Upper lobe of left lung (tissue), 6 donors: ENCODE measurements around the gene CFAP161. TPM values are rescaled to one million over a fixed set of nuclear protein-coding genes. Genes with fewer than 3 reads are reported as not detected.

Source experiments
- ATAC-seq, 2 donors: fragments of 200-7000 bp; cut with Tn5 transposase; one replicate each; pipeline ENCODE4 v1.9.1; 2022; ENCODE audit warnings: mild to moderate bottlenecking in 2 of 2, moderate library complexity in 2 of 2; ENCODE audit not compliant: low FRiP score in 2 of 2
- DNase-seq, 2 donors: peaks; one replicate each; pipeline ENCODE4 v3.0.0-alpha.2; 2019 to 2020
- H3K27ac ChIP-seq, 4 donors: fragments of 200-600 bp; sonication (generic); one replicate each; pipeline ENCODE4 v1.5.1; 2016 to 2019
- H3K27me3 ChIP-seq, 4 donors: fragments of 200-600 bp; sonication (generic); one replicate each; pipeline ENCODE4 v1.5.1; 2017 to 2019
- H3K36me3 ChIP-seq, 4 donors: fragments of 200-600 bp; sonication (generic); one replicate each; pipeline ENCODE4 v1.5.1; 2016 to 2019
- H3K4me1 ChIP-seq, 4 donors: fragments of 200-600 bp; sonication (generic); one replicate each; pipeline ENCODE4 v1.5.1; 2018 to 2019
- H3K4me3 ChIP-seq, 4 donors: fragments of 200-600 bp; sonication (generic); one replicate each; pipeline ENCODE4 v1.5.1; 2017 to 2019; ENCODE audit warnings: mild to moderate bottlenecking in 2 of 4, moderate library complexity in 1 of 4
- H3K9me3 ChIP-seq, 4 donors: fragments of 200-600 bp; sonication (generic); one replicate each; pipeline ENCODE4 v1.5.1; 2018 to 2019
- EP300 ChIP-seq, 4 donors: sonication (generic); formaldehyde crosslinking; IDR thresholded peaks; one replicate each; pipeline ENCODE4 v1.5.1; 2017; ENCODE audit warnings: antibody characterized with exemption in 4 of 4, control low read depth in 2 of 4
- POLR2A ChIP-seq, 4 donors: fragments of 450-650 bp; IDR thresholded peaks; one replicate each; pipeline ENCODE4 v1.5.1; 2016 to 2017; ENCODE audit warnings: antibody characterized with exemption in 4 of 4, mild to moderate bottlenecking in 2 of 4
- POLR2AphosphoS5 ChIP-seq, 2 donors: sonication (generic); formaldehyde crosslinking; IDR thresholded peaks; one replicate each; pipeline ENCODE4 v1.5.1; 2017; ENCODE audit warnings: antibody characterized with exemption in 2 of 2
- WGBS, 2 donors: methylation state at CpG; one replicate each; pipeline ENCODE4 v1.1.5; 2017 to 2018; 5-methylcytosine and 5-hydroxymethylcytosine counted together
- total RNA-seq, 6 donors: library from RNA; depleted of rRNA in 4 of 6; stranded (reverse); fragments of >200 nt in 4 of 6; gene quantifications; one replicate each; pipeline versions ENCODE4 v1.1.0 to v1.2.1, GENCODE V29; 2016 to 2021
- TF ChIP-seq, protein P1 (sequence below), 6 experiments: fragments of 450-650 bp in 4 of 6; fragments of 200-600 bp in 2 of 6; sonication (generic) in 2 of 6; IDR thresholded peaks; one replicate each; pipeline ENCODE4 v1.5.1; 2016 to 2019; ENCODE audit warnings: antibody characterized with exemption in 6 of 6
- donor health status: DM: no; HTN: no; CAD: no; lungs with moderate emphysema.
- donor health status: DM: no; HTN: yes; CAD: no; lungs with severe emphysema.

Gene CFAP161
- total RNA-seq, 6 donors from 2014 or later: 1.2 to 9.0 (median 2.6) TPM

DNA sequence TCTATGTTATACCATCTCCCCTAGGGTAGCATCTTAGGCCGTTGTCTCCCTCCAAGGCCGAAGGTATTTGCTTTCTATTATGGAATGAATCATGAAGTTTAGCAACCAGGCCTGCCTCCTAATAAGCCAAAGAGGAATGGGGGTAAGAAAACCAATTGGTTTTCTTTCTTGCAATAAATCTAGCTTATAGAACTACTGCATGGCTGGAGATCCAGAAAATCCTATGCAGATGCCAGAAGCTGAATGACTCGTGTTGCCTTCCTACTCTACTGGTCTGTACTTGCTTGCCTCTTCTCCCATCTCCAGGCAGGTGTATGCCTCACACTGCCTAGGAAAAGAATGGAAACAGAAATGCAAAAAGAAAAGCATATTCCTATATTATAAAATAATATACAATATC is 31.5 kb downstream of the CFAP161 start:
- Histone ChIP-seq H3K27ac (no peak overlapping the region), H3K4me3 (no peak overlapping the region), H3K27me3 (no peaks in the 10 kb centered on the region), H3K36me3 (no peaks in the 10 kb centered on the region), H3K9me3 (no peaks in the 10 kb centered on the region), H3K4me1 (peaks cover 21 to 27% (median 24%) of the 10 kb centered on the region in 4 donors)
- DNase-seq (no peak), ATAC-seq (no peak)
- WGBS, 2 donors: 91 to 97% methylated on average over 3 of the region's 3 CpGs
- no peak for TF ChIP-seq EP300 (IDR thresholded peaks at IDR 0.05)

DNA sequence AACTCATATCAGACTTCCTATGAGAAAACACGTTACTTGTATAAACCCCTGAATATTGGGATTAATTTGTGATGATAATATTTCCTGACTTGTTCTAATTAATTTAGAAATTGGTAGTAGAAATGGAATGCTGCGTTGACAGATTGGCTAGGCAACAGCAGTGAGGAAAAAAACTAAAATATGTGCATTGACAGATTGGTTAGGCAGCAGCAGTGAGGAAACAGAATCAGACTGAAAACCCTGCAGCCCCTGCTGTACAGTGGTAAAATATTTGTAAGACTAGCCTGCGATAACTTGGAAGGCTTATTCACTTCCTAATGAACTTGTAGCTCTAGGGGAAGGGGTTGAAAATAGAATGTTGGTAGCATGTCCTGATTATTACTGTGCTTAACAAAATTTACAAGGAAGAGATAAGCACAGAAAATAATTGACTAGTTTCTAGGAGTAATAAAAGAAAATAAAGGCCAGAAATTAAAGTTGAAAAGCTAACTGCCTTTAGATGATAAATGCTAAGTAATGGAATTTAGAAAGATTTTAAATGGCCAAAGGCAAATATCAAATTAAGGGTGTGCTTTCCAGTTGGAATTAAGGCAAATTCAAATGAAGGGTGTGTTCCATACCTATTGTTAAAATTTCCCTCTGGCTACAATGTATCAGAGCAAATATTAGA is 32.7 kb downstream of the CFAP161 start:
- no peak overlapping the region for H3K4me3 ChIP-seq
- ATAC-seq (no peak), DNase-seq (no peak)
- H3K4me1 ChIP-seq: peaks cover 10 to 15% (median 13%) of the 10 kb centered on the region in 4 donors
- no peak for TF ChIP-seq POLR2A (IDR thresholded peaks at IDR 0.05)
- no peak for TF ChIP-seq POLR2AphosphoS5 (IDR thresholded peaks at IDR 0.05)
- no peak for TF ChIP-seq EP300 (IDR thresholded peaks at IDR 0.05)
- TF ChIP-seq, protein P1, sequence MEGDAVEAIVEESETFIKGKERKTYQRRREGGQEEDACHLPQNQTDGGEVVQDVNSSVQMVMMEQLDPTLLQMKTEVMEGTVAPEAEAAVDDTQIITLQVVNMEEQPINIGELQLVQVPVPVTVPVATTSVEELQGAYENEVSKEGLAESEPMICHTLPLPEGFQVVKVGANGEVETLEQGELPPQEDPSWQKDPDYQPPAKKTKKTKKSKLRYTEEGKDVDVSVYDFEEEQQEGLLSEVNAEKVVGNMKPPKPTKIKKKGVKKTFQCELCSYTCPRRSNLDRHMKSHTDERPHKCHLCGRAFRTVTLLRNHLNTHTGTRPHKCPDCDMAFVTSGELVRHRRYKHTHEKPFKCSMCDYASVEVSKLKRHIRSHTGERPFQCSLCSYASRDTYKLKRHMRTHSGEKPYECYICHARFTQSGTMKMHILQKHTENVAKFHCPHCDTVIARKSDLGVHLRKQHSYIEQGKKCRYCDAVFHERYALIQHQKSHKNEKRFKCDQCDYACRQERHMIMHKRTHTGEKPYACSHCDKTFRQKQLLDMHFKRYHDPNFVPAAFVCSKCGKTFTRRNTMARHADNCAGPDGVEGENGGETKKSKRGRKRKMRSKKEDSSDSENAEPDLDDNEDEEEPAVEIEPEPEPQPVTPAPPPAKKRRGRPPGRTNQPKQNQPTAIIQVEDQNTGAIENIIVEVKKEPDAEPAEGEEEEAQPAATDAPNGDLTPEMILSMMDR (IDR thresholded peaks at IDR 0.05): no peak
- H3K36me3 ChIP-seq: no peaks in the 10 kb centered on the region
- no peaks in the 10 kb centered on the region for H3K27me3 ChIP-seq
- H3K27ac ChIP-seq: peak overlapping the region in 2 of 4 donors; percentile 45 to 52
- no peaks in the 10 kb centered on the region for H3K9me3 ChIP-seq
- 69 to 86% methylated on average over 3 of the region's 3 CpGs for WGBS, 2 donors

DNA sequence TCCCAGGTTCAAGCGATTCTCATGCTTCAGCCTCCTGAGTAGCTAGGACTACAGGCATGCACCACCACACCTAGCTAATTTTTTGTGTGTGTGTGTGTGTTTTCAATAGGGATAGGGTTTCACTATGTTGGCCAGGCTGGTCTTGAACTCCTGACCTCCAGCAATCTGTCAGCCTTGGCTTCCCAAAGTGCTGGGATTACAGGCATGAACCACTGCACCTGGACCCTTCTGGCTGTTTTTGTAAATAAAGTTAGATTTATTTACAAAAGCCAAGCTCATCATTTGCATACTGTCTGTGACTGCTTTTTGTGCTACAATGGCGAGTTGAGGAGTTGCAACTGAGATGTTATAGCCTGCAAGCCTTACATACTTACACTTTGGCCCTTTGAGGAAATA is 34.1 kb downstream of the CFAP161 start:
- Histone ChIP-seq H3K9me3 (no peaks in the 10 kb centered on the region), H3K4me3 (no peak overlapping the region), H3K27me3 (no peaks in the 10 kb centered on the region), H3K27ac (no peak overlapping the region), H3K36me3 (no peaks in the 10 kb centered on the region), H3K4me1 (peaks cover 6 to 15% (median 9%) of the 10 kb centered on the region in 4 donors)
- ATAC-seq: no peak
- DNase-seq: no peak
- TF ChIP-seq POLR2A (IDR thresholded peaks at IDR 0.05): no peak
- TF ChIP-seq, protein P1 (IDR thresholded peaks at IDR 0.05): no peak
- TF ChIP-seq EP300 (IDR thresholded peaks at IDR 0.05): no peak
- 92 to 100% methylated on average over 2 of the region's 2 CpGs for WGBS, 2 donors

DNA sequence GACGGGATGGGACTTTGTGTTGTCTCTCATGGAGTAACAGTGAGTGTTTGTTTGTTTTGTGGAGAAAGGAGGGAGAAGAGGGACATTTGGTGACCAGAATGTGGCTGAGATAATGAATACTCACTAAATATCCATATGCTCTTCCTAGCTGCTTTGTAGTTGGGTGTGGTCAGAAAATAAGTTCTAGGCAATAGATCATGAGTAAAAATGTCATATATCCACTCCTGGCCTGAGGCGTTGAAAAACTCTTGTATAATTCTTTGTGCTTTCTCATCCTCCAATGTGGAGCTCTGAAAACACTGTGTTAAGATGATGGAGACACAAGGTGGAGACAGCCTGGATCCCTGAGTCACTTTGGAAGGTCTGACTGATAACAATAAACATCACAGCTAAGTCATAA is 34.6 kb downstream of the CFAP161 start:
- ATAC-seq (no peak), DNase-seq (no peak)
- no peaks in the 10 kb centered on the region for H3K9me3 ChIP-seq
- TF ChIP-seq, protein P1 (IDR thresholded peaks at IDR 0.05): no peak
- TF ChIP-seq POLR2A (IDR thresholded peaks at IDR 0.05): no peak
- no peak for TF ChIP-seq POLR2AphosphoS5 (IDR thresholded peaks at IDR 0.05)
- TF ChIP-seq EP300 (IDR thresholded peaks at IDR 0.05): no peak
- no peaks in the 10 kb centered on the region for H3K36me3 ChIP-seq
- H3K4me1 ChIP-seq: peaks cover 6 to 15% (median 9%) of the 10 kb centered on the region in 4 donors
- 78 to 91% methylated on average over 2 of the region's 2 CpGs for WGBS, 2 donors
- no peaks in the 10 kb centered on the region for H3K27me3 ChIP-seq
- H3K27ac ChIP-seq: no peak overlapping the region
- no peak overlapping the region for H3K4me3 ChIP-seq

DNA sequence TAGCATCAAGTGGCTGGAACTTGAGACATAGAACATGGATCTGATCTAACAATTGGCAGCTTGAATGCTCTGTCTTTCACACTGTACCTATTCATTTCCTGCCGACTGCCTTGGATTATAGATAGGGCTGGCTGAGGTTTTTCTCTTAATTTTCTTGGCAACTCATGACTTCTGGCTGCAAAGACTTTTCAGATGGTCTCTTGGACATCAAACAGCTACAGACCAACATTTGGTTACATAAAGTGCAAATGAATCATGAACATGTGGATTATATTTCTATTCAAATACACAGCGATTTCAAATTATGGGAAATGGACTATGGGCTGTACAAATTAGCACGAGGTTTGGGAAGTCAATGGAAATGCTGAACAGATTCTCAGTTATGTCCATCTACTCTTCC is 36.4 kb downstream of the CFAP161 start:
- Histone ChIP-seq H3K9me3 (no peaks in the 10 kb centered on the region), H3K27me3 (no peaks in the 10 kb centered on the region), H3K4me1 (peaks cover 6 to 15% (median 9%) of the 10 kb centered on the region in 4 donors), H3K27ac (no peak overlapping the region), H3K36me3 (no peaks in the 10 kb centered on the region), H3K4me3 (no peak overlapping the region)
- WGBS, 2 donors: 56 to 64% methylated on average over 3 of the region's 3 CpGs
- ATAC-seq: no peak
- DNase-seq: no peak
- no peak for TF ChIP-seq POLR2A (IDR thresholded peaks at IDR 0.05)
- TF ChIP-seq EP300 (IDR thresholded peaks at IDR 0.05): no peak
- no peak for TF ChIP-seq POLR2AphosphoS5 (IDR thresholded peaks at IDR 0.05)
- TF ChIP-seq, protein P1 (IDR thresholded peaks at IDR 0.05): no peak
